IPS-18c (cell line): ENCODE results near the gene CDK5RAP1.
A peak's percentile ranks its signal among the peaks of the same experiment; 100 is the strongest.
"Not testable (repeated sequence)": the region's sequence is repeated elsewhere in the genome, so short reads cannot be mapped to it uniquely, and the experiment has no call there.

Experiments used
- H3K4me3 ChIP-seq: 2 replicates; pipeline ENCODE4 v1.7.0; 2013; ENCODE audit warnings: low read depth, mild to moderate bottlenecking, low read length, moderate library complexity; ENCODE audit not compliant: insufficient read depth
- H3K9me3 ChIP-seq: one replicate; pipeline ENCODE4 v1.6.1; 2013; ENCODE audit warnings: mild to moderate bottlenecking, low read length, moderate library complexity; ENCODE audit not compliant: control insufficient read depth, insufficient read depth

Gene CDK5RAP1

DNA sequence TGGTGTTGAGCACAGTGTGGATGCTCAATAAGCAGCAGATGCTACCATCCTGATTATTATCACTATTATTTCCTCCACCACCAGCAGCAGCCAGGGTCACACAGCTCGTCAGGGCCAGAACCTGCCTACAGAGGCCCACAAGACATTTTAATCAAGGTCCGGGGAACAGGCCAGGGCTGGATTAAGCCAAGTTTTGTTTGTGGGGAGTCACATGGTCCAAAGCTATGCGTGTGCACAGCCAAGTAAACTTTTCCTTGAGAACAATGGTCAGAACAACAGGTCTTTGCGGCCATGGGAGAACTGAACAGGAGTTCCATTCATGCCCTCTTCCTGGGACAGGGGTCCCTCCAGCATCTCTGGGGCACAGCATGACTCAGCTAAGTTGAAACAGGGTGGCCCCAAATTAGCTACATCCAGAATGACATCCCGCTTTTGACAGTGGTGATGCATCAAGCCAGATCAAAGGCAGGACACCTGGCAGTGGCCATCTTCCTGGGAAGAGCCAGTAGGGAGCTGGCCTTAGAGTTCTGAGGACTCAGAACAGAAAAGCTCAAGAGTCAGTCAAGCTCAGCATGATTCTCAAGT is 30.6 kb upstream of the CDK5RAP1 start:
- no peaks in the 10 kb centered on the region for H3K9me3 ChIP-seq
- no peak overlapping the region for H3K4me3 ChIP-seq

GRCh38 chr20:33423875-33424274 is 22.6 kb upstream of the CDK5RAP1 start:
- not testable (repeated sequence) for H3K9me3 ChIP-seq, H3K4me3 ChIP-seq

DNA sequence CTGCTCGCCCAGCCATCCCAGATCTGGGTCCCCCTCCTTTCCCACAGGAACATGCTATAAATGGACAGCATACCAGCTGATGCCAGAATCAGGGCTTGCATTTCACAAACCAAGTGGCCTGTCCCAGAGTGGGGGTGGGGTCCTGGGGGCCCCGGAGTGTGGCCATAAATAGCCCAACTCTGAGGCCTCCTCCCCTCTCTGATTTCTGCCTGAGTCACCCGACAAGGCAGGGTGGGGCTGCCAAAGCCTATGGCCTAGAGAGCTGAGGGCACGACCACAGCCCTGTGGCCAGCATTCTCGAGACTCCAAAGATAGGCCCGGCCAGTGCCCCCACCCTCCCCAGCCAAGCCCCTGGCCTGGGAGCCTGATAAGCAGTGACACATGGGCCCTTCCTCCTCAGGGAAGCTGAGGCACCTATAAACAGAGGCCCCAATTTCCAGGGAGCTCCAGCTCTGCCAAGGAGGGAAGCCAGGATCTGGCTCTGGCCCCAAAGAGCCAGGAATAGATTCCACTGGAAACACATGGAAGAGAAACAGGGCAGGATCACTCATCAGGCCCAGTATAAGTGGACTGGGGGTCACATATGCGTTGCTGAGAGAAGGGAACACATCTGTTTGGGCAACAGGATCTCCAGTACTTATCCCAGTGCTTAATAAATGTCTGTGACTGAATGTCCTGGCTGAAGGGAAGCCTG is 22.0 kb upstream of the CDK5RAP1 start:
- Histone ChIP-seq H3K9me3 (no peaks in the 10 kb centered on the region), H3K4me3 (no peak overlapping the region)

- no peak overlapping the region for H3K4me3 ChIP-seq
These were observed 18.0 kb upstream of the CDK5RAP1 start for GRCh38 chr20:33419140-33419974.

GRCh38 chr20:33418033-33418432 is 16.7 kb upstream of the CDK5RAP1 start:
- Histone ChIP-seq H3K9me3 (peaks cover 2% of the 10 kb centered on the region), H3K4me3 (no peak overlapping the region)

More at GRCh38 chr20:33419140-33419974, 18.0 kb upstream of the CDK5RAP1 start:
- peaks cover 2% of the 10 kb centered on the region for H3K9me3 ChIP-seq

GRCh38 chr20:33415948-33416347 is 14.6 kb upstream of the CDK5RAP1 start:
- H3K9me3 ChIP-seq: peaks cover 2% of the 10 kb centered on the region
- no peak overlapping the region for H3K4me3 ChIP-seq

- no peak overlapping the region for H3K4me3 ChIP-seq
- H3K9me3 ChIP-seq: peaks cover 2% of the 10 kb centered on the region
These were observed 11.1 kb upstream of the CDK5RAP1 start for GRCh38 chr20:33412484-33412838.

- no peak overlapping the region for H3K4me3 ChIP-seq
- peaks cover 2% of the 10 kb centered on the region for H3K9me3 ChIP-seq
These were observed 10.6 kb upstream of the CDK5RAP1 start for GRCh38 chr20:33411711-33412483.

GRCh38 chr20:33411242-33411641 is 9.9 kb upstream of the CDK5RAP1 start:
- H3K9me3 ChIP-seq: peaks cover 2% of the 10 kb centered on the region

DNA sequence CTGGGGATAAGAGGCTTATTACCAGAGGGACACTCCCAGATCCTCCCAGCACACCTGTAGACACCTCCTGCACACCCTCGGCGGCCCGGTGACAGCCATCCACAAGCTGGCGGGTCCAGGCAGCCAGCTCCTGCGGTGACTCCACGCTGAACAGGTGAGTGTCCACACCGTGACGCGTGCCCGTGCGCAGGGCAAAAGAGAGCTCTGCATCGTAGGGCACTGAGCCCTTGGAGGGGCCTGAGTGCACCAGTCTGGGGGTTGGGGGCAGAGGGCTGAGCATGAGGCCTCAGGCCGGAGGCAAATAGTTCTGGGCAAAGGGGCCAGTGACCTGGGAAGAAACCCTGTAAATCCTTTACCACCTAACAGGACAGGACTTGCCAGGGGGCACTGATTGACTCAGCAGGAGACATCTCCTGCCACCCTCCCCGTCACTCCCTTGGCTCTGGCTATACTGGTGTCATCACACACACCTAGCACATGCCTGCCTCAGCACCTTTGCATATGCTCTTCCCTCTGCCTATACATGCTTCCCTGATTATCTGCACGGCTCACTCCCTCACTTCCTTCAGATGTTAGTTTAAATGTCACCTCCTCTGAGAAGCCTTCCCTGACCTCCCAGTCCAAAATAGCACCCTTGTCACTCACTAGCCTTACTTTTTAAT is 8.9 kb upstream of the CDK5RAP1 start:
- H3K4me3 ChIP-seq: no peak overlapping the region
- H3K9me3 ChIP-seq: peaks cover 1% of the 10 kb centered on the region

More at GRCh38 chr20:33411242-33411641, 9.9 kb upstream of the CDK5RAP1 start:
- H3K4me3 ChIP-seq: no peak overlapping the region

DNA sequence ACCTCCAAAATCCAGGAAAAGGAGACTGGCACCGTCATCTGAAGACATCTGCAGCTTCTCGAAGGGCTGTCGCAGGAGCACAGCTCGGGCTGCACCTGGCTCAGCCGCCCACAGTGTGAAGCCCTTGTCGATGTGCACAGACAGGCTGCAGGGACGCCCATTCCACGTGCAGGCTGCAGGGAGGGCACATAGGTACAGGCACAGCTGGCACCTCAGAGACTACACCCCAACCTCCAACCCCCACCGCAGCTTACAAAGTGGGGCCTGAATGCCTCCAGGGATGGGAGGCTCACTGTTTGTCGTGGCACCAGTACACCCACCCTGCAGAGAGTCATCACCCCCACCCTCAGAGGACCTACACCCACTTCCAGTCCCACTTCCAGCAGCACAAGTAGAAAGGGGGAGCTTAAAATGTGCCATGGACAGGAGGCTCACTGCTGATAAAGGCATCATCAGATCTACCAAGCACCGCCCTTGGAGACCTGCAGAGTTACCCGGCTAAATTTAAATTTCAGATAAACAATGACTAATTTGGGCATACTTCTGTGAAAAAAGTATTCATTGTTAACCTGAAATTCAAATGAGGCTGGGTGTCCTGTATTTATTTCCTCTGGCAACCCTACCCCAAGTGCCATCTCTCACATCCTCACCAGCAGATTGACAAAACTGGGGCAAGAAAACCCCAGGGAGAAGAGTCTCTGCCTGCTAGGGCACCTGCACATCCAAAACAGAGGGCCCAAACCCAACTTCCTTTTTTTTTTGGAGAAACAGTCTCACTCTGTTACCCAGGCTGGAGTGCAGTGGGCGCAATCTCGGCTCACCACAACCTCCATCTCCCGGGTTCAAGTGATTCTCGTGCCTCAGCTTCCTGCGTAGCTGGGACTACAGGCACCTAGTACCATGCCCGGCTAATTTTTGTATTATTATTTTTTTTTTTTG is 7.7 kb upstream of the CDK5RAP1 start:
- no peaks in the 10 kb centered on the region for H3K9me3 ChIP-seq
- H3K4me3 ChIP-seq: no peak overlapping the region

GRCh38 chr20:33408313-33408712 is 7.0 kb upstream of the CDK5RAP1 start:
- Histone ChIP-seq H3K4me3 (no peak overlapping the region), H3K9me3 (no peaks in the 10 kb centered on the region)

- Histone ChIP-seq H3K4me3 (no peak overlapping the region), H3K9me3 (no peaks in the 10 kb centered on the region)
These were observed 6.5 kb upstream of the CDK5RAP1 start for GRCh38 chr20:33407796-33408195.

- no peak overlapping the region for H3K4me3 ChIP-seq
- H3K9me3 ChIP-seq: no peaks in the 10 kb centered on the region
These were observed 5.9 kb upstream of the CDK5RAP1 start for GRCh38 chr20:33407251-33407650.

- no peak overlapping the region for H3K4me3 ChIP-seq
- no peaks in the 10 kb centered on the region for H3K9me3 ChIP-seq
These were observed 3.0 kb upstream of the CDK5RAP1 start for GRCh38 chr20:33404281-33404680.

GRCh38 chr20:33401921-33402369 is 626 bp upstream of the CDK5RAP1 start:
- Histone ChIP-seq H3K9me3 (no peaks in the 10 kb centered on the region), H3K4me3 (peak overlapping the region; percentile 100; the same call in 1 of the 2 replicates)
